Measurements from ENCODE around the gene AGA.

Gene AGA

GRCh38 chr4:177478496-177478895, 36.3 kb upstream of the AGA start:
- no peak overlapping the region for H2AFZ ChIP-seq (ENCODE audit: low read depth, low read length)
- TF ChIP-seq EZH2phosphoT487 (IDR thresholded peaks at IDR 0.05; ENCODE audit: low read depth) (no peak), CTCF (IDR thresholded peaks at IDR 0.05; ENCODE audit: low read depth, low read length) (no peak)
- H3K27me3 ChIP-seq (ENCODE audit: low read depth, low read length) = no peaks in the 10 kb centered on the region
- no peaks in the 10 kb centered on the region for H4K20me1 ChIP-seq (ENCODE audit: insufficient read depth, low read length)
- H3K27ac ChIP-seq (ENCODE audit: low read length) = no peak overlapping the region
- H3K79me2 ChIP-seq (ENCODE audit: low read length) = no peaks in the 10 kb centered on the region
- H3K4me3 ChIP-seq (ENCODE audit: low read length) = no peak overlapping the region
- H3K4me2 ChIP-seq (ENCODE audit: low read length) = no peak overlapping the region
- H3K36me3 ChIP-seq (replicated peaks; ENCODE audit: low read depth, low read length) = no peaks in the 10 kb centered on the region
- H3K9me3 ChIP-seq (ENCODE audit: insufficient read depth, low read length) = no peaks in the 10 kb centered on the region
- H3K4me1 ChIP-seq (ENCODE audit: low read length) = no peaks in the 10 kb centered on the region
- no peak overlapping the region for H3K9ac ChIP-seq (ENCODE audit: low read length)

GRCh38 chr4:177473991-177474390, 31.8 kb upstream of the AGA start:
- no peaks in the 10 kb centered on the region for H3K36me3 ChIP-seq (replicated peaks; ENCODE audit: low read depth, low read length)
- H3K9ac ChIP-seq (ENCODE audit: low read length) = no peak overlapping the region
- TF ChIP-seq EZH2phosphoT487 (IDR thresholded peaks at IDR 0.05; ENCODE audit: low read depth) = no peak
- TF ChIP-seq CTCF (IDR thresholded peaks at IDR 0.05; ENCODE audit: low read depth, low read length) = no peak
- no peak overlapping the region for H3K4me2 ChIP-seq (ENCODE audit: low read length)
- no peaks in the 10 kb centered on the region for H3K4me1 ChIP-seq (ENCODE audit: low read length)
- H2AFZ ChIP-seq (ENCODE audit: low read depth, low read length) = no peak overlapping the region
- no peak overlapping the region for H3K4me3 ChIP-seq (ENCODE audit: low read length)
- H3K27me3 ChIP-seq (ENCODE audit: low read depth, low read length) = no peaks in the 10 kb centered on the region
- H3K27ac ChIP-seq (ENCODE audit: low read length) = no peak overlapping the region
- no peaks in the 10 kb centered on the region for H3K9me3 ChIP-seq (ENCODE audit: insufficient read depth, low read length)
- no peaks in the 10 kb centered on the region for H4K20me1 ChIP-seq (ENCODE audit: insufficient read depth, low read length)
- no peaks in the 10 kb centered on the region for H3K79me2 ChIP-seq (ENCODE audit: low read length)

- H3K4me3 ChIP-seq (ENCODE audit: low read length) = no peak overlapping the region
- no peaks in the 10 kb centered on the region for H3K79me2 ChIP-seq (ENCODE audit: low read length)
- H2AFZ ChIP-seq (ENCODE audit: low read depth, low read length) = no peak overlapping the region
- H3K27ac ChIP-seq (ENCODE audit: low read length) = no peak overlapping the region
- H3K36me3 ChIP-seq (replicated peaks; ENCODE audit: low read depth, low read length) = no peaks in the 10 kb centered on the region
- no peaks in the 10 kb centered on the region for H4K20me1 ChIP-seq (ENCODE audit: insufficient read depth, low read length)
- H3K9me3 ChIP-seq (ENCODE audit: insufficient read depth, low read length) = no peaks in the 10 kb centered on the region
- TF ChIP-seq EZH2phosphoT487 (IDR thresholded peaks at IDR 0.05; ENCODE audit: low read depth) (no peak), CTCF (IDR thresholded peaks at IDR 0.05; ENCODE audit: low read depth, low read length) (no peak)
- no peaks in the 10 kb centered on the region for H3K27me3 ChIP-seq (ENCODE audit: low read depth, low read length)
- H3K9ac ChIP-seq (ENCODE audit: low read length) = no peak overlapping the region
- no peak overlapping the region for H3K4me2 ChIP-seq (ENCODE audit: low read length)
- H3K4me1 ChIP-seq (ENCODE audit: low read length) = no peaks in the 10 kb centered on the region
Measured at GRCh38 chr4:177464026-177464425, 21.8 kb upstream of the AGA start.

GRCh38 chr4:177461606-177462005, 19.4 kb upstream of the AGA start:
- Histone ChIP-seq H3K27me3 (ENCODE audit: low read depth, low read length) (no peaks in the 10 kb centered on the region), H2AFZ (ENCODE audit: low read depth, low read length) (no peak overlapping the region), H3K4me2 (ENCODE audit: low read length) (no peak overlapping the region), H4K20me1 (ENCODE audit: insufficient read depth, low read length) (no peaks in the 10 kb centered on the region), H3K4me3 (ENCODE audit: low read length) (no peak overlapping the region), H3K9me3 (ENCODE audit: insufficient read depth, low read length) (no peaks in the 10 kb centered on the region), H3K36me3 (replicated peaks; ENCODE audit: low read depth, low read length) (no peaks in the 10 kb centered on the region), H3K27ac (ENCODE audit: low read length) (no peak overlapping the region), H3K79me2 (ENCODE audit: low read length) (no peaks in the 10 kb centered on the region), H3K9ac (ENCODE audit: low read length) (no peak overlapping the region), H3K4me1 (ENCODE audit: low read length) (no peaks in the 10 kb centered on the region)
- TF ChIP-seq EZH2phosphoT487 (IDR thresholded peaks at IDR 0.05; ENCODE audit: low read depth) (no peak), CTCF (IDR thresholded peaks at IDR 0.05; ENCODE audit: low read depth, low read length) (no peak)

All from OCI-LY3 (cell line).